GM12891 (cell line): ENCODE measurements around the gene MAP2K7.

Experiments
- PAX5 ChIP-seq: IDR thresholded peaks from 2 replicates; pipeline ENCODE4 v1.6.1; 2011; ENCODE audit warnings: low read length, moderate library complexity, mild to moderate bottlenecking; ENCODE audit not compliant: insufficient read depth, severe bottlenecking
- POLR2A ChIP-seq: IDR thresholded peaks from 2 replicates; pipeline ENCODE4 v1.6.1; 2011; ENCODE audit warnings: low read depth, low read length, control low read depth
- POLR2AphosphoS5 ChIP-seq: IDR thresholded peaks from 2 replicates; pipeline ENCODE4 v1.6.1; 2011; ENCODE audit warnings: low read depth, low read length, control low read depth
- POU2F2 ChIP-seq: IDR thresholded peaks from 2 replicates; pipeline ENCODE4 v1.6.1; 2011; ENCODE audit warnings: low read depth, mild to moderate bottlenecking, control low read depth, low read length, moderate library complexity

- no peak for TF ChIP-seq POLR2AphosphoS5
- TF ChIP-seq POLR2A, result no peak
- no peak for TF ChIP-seq PAX5
- no peak for TF ChIP-seq POU2F2
Observed at GRCh38 chr19:7859831-7860713, 43.6 kb upstream of the MAP2K7 start.
